K562 (cell line): ENCODE results near the gene TMEM120B. TPM values are rescaled to one million over a fixed set of nuclear protein-coding genes. Genes with fewer than 3 reads are reported as not detected.
"Not testable (repeated sequence)": the region's sequence is repeated elsewhere in the genome, so short reads cannot be mapped to it uniquely, and the experiment has no call there.

ENCODE experiments used
- ATAC-seq: fragments of 200-7000 bp; cut with Tn5 transposase; 3 replicates; pipeline ENCODE4 v1.9.1; 2020; ENCODE audit warnings: moderate library complexity
- BruUV-seq: library from RNA; stranded (reverse); fragments of 400-500 nt; replicated peaks from 2 replicates; lab custom pipeline; 2021; lab: Mats Ljungman, UMichigan
- CTCF ChIA-PET: fragments of 300-600 bp; formaldehyde crosslinking; extraction: SDS; loops from one replicate; lab custom pipeline; 2021; ENCODE audit warnings: low intra/inter-chr PET ratio; lab: Yijun Ruan, JAX
- POLR2A ChIA-PET: fragments of 300-600, 350-650 bp; sonication (Branson Sonifier 250); formaldehyde crosslinking; extraction: SDS; loops from one replicate; lab custom pipeline; 2021; ENCODE audit warnings: antibody characterized with exemption, inconsistent platforms; lab: Yijun Ruan, JAX
- DNase-seq, 4 experiments: peaks; one replicate each; pipeline versions ENCODE4 v3.0.0 to v3.0.0-alpha.2; 2011 to 2018; ENCODE audit warnings: low spot score in 3 of 4, mixed read lengths in 3 of 4; ENCODE audit errors: extremely low read depth in 1 of 4
- FAIRE-seq: peaks from 2 replicates; lab custom pipeline; 2011; peaks lifted over from hg19 to GRCh38; lab: Jason Lieb, UNC
- H2AFZ ChIP-seq: 2 replicates; pipeline ENCODE4 v1.6.0; 2011; ENCODE audit warnings: low read depth, low read length, control low read depth, inconsistent platforms
- H3K27ac ChIP-seq: fragments of 200-600 bp; 3 replicates; pipeline ENCODE4 v1.8.0; 2011; ENCODE audit warnings: low read depth, mild to moderate bottlenecking, control low read depth, inconsistent platforms, low read length, moderate library complexity, mixed read lengths; ENCODE audit errors: extremely low read depth
- H3K27me3 ChIP-seq, 2 experiments: fragments of 300-600 bp in 1 of 2; 2 replicates in 1 of 2; 3 replicates in 1 of 2; pipeline versions ENCODE4 v1.6.0 to v1.8.0; 2011; ENCODE audit warnings: inconsistent platforms in 2 of 2, low read length in 2 of 2, mild to moderate bottlenecking in 1 of 2, mixed read lengths in 1 of 2, moderate library complexity in 1 of 2; ENCODE audit not compliant: control insufficient read depth in 2 of 2, insufficient read depth in 2 of 2
- H3K36me3 ChIP-seq: fragments of 300-600 bp; 3 replicates; pipeline ENCODE4 v1.8.0; 2011; ENCODE audit warnings: mild to moderate bottlenecking, low read length, inconsistent platforms; ENCODE audit not compliant: control insufficient read depth, insufficient read depth
- H3K4me1 ChIP-seq, 2 experiments: fragments of 200-600 bp in 1 of 2; replicated peaks in 1 of 2; 2 replicates in 1 of 2; 3 replicates in 1 of 2; pipeline versions ENCODE4 v1.5.1 to v1.8.0; 2011; ENCODE audit warnings: inconsistent platforms in 2 of 2, low read length in 2 of 2, mild to moderate bottlenecking in 1 of 2, mixed read lengths in 1 of 2, moderate library complexity in 1 of 2; ENCODE audit not compliant: control insufficient read depth in 2 of 2, insufficient read depth in 2 of 2
- H3K4me2 ChIP-seq: 2 replicates; pipeline ENCODE4 v1.6.1; 2011; ENCODE audit warnings: low read length, control low read depth, inconsistent platforms, mixed read lengths; ENCODE audit not compliant: insufficient read depth
- H3K4me3 ChIP-seq: fragments of 200-600 bp; sonication (generic), shearing (Covaris generic); 2 replicates; pipeline ENCODE4 v1.5.1; 2016; ENCODE audit warnings: control low read depth, inconsistent platforms
- H3K79me2 ChIP-seq: fragments of 200-600 bp; 3 replicates; pipeline ENCODE4 v1.8.0; 2011; ENCODE audit warnings: low read length, inconsistent platforms; ENCODE audit not compliant: control insufficient read depth, insufficient read depth
- H3K9ac ChIP-seq, 2 experiments: 2 replicates each; pipeline versions ENCODE4 v1.6.0 to v1.6.1; 2011; ENCODE audit warnings: low read depth in 2 of 2, low read length in 2 of 2, control low read depth in 1 of 2, inconsistent platforms in 1 of 2, mild to moderate bottlenecking in 1 of 2, mixed read lengths in 1 of 2; ENCODE audit not compliant: insufficient read depth in 1 of 2
- H3K9me1 ChIP-seq: one replicate; pipeline ENCODE4 v1.6.0; 2011; ENCODE audit warnings: inconsistent platforms, mild to moderate bottlenecking, low read length, moderate library complexity; ENCODE audit not compliant: control insufficient read depth, insufficient read depth
- H3K9me3 ChIP-seq: replicated peaks from 2 replicates; pipeline ENCODE4 v1.5.1; 2011; ENCODE audit warnings: low read depth, low read length, inconsistent platforms; ENCODE audit not compliant: control insufficient read depth, insufficient read depth
- H4K20me1 ChIP-seq: replicated peaks from 2 replicates; pipeline ENCODE4 v1.6.1; 2011; ENCODE audit warnings: low read length, inconsistent platforms, mixed read lengths; ENCODE audit not compliant: control insufficient read depth, insufficient read depth
- CHCHD3 ChIP-seq: fragments of 250-450 bp; sonication (Bioruptor Pico); IDR thresholded peaks from 2 replicates; pipeline ENCODE4 v2.1.2; 2022; ENCODE audit warnings: mild to moderate bottlenecking
- GABPB1 ChIP-seq: sonication (generic); formaldehyde crosslinking; IDR thresholded peaks from 2 replicates; pipeline ENCODE4 v1.8.0; 2022; ENCODE audit warnings: mild to moderate bottlenecking, missing genetic modification reagents
- HNRNPL ChIP-seq: fragments of 200-400 bp; formaldehyde crosslinking; IDR thresholded peaks from 2 replicates; pipeline ENCODE4 v1.6.1; 2017; ENCODE audit warnings: low read depth, mild to moderate bottlenecking, low read length
- ZFP1 ChIP-seq: fragments of 450-650 bp; formaldehyde crosslinking; IDR thresholded peaks from 2 replicates; pipeline ENCODE4 v1.4.0; 2020; ENCODE audit warnings: mild to moderate bottlenecking, mixed read lengths
- ZKSCAN1 ChIP-seq: fragments of 150-350 bp; IDR thresholded peaks from 2 replicates; pipeline ENCODE4 v1.6.1; 2016; ENCODE audit warnings: low read depth, low read length
- ZNF347 ChIP-seq: fragments of 450-650 bp; formaldehyde crosslinking; IDR thresholded peaks from 2 replicates; pipeline ENCODE4 v1.4.0; 2020; ENCODE audit warnings: low read depth, mild to moderate bottlenecking, moderate library complexity
- WGBS: fragments of 100-300 bp; shearing (Covaris generic); methylation state at CpG from one replicate; pipeline ENCODE4 v1.1.6; 2016; ENCODE audit warnings: low coverage, mixed read lengths; ENCODE audit not compliant: insufficient coverage; ENCODE audit errors: missing lambda C conversion rate; 5-methylcytosine and 5-hydroxymethylcytosine counted together
- in situ Hi-C: fragments of 300-500 bp; cut with MboI; formaldehyde crosslinking; loops from 4 replicates; pipeline ENCODE4 v1.15.0; 2018; ENCODE audit warnings: inconsistent platforms, mixed read lengths
- intact Hi-C: fragments of 100-400 bp; cut with micrococcal nuclease; formaldehyde crosslinking; loops from 2 replicates; pipeline ENCODE4 v1.14.2; 2022
- polyA plus RNA-seq, 8 experiments: library from polyadenylated mRNA; depleted of rRNA in 4 of 8; stranded (reverse) in 5 of 8; unstranded in 3 of 8; fragments of >200 nt; fragmentation: Nextera tagmentation in 2 of 8; fragmentation: Illumina TruSeq in 1 of 8; extraction: Ambion mirVana in 2 of 8; extraction: Trizol in 1 of 8; gene quantifications; 2 replicates each; pipeline versions ENCODE4 v1.2.1 to v1.2.3, GENCODE V29; 2011 to 2014; ENCODE audit warnings: inconsistent platforms in 1 of 8, missing spikeins in 1 of 8
- total RNA-seq, 7 experiments: library from RNA; depleted of rRNA in 6 of 7; stranded (reverse); fragments of >200 nt in 6 of 7; fragmentation: Illumina TruSeq in 2 of 7; extraction: Trizol in 2 of 7; gene quantifications; 2 replicates each; pipeline versions ENCODE4 v1.2.1 to v1.2.3, GENCODE V29; 2011 to 2021; ENCODE audit warnings: low replicate concordance in 1 of 7
- TF ChIP-seq, protein P1 (sequence below), 2 experiments: fragments of 450-650 bp in 1 of 2; sonication (generic) in 1 of 2; formaldehyde crosslinking; conservative IDR thresholded peaks; 2 replicates each; pipeline versions ENCODE4 v1.4.0 to v1.8.1; 2020 to 2022; ENCODE audit warnings: mild to moderate bottlenecking in 1 of 2, missing genetic modification reagents in 1 of 2

Gene TMEM120B
- total and polyA plus RNA-seq, 9 of the 15 experiments (the other 6 are each of a cell fraction or from before 2014, with no cell fraction given): 1.7 to 18.6 (median 7.4) TPM

DNA sequence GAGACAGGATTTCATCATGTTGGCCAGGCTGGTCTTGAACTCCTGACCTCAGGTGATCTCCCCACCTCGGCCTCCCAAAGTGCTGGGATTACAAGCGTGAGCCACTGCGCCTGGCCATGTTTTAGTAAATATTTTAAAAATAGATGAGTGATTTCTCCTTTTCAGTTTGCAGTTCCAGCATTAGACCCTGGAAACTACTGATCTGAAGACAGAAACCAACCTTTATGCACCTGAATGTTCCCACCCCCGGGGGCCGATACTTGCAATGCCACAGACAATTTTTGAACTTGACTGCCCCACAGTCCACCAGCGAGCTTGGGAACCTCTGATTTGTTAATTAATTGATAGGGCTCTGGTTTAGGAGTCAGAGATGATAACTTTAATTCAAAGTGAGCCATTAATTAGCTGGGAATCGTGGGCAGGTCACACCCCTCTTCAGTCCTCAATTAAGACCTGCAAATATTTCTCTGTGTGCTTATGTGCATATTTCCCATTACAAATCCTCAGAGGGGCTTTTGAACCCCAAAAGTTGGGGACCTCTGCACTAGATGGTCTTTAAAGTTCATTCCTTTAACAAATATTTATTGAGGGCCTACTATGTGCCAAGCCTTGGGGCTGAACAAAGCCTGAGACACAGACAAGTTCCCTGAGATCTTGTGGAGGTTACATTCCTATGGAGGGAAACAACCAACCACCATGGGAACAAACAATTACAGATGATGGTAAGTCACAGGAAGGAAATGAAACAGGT, 4.1 kb upstream of the TMEM120B start:
- H3K9ac ChIP-seq: no peak overlapping the region
- TF ChIP-seq HNRNPL: no peak
- no peak for TF ChIP-seq ZFP1 (CRISPR knock-in tag)
- no peak for TF ChIP-seq GABPB1 (CRISPR knock-in tag)
- TF ChIP-seq CHCHD3: no peak
- TF ChIP-seq ZKSCAN1: peak; percentile 67; the same call in 1 of the 2 replicates
- TF ChIP-seq ZNF347 (CRISPR knock-in tag): no peak
- TF ChIP-seq, protein P1, sequence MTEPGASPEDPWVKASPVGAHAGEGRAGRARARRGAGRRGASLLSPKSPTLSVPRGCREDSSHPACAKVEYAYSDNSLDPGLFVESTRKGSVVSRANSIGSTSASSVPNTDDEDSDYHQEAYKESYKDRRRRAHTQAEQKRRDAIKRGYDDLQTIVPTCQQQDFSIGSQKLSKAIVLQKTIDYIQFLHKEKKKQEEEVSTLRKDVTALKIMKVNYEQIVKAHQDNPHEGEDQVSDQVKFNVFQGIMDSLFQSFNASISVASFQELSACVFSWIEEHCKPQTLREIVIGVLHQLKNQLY (CRISPR knock-in tag; conservative IDR thresholded peaks at IDR 0.05): no peak
- TF ChIP-seq, all 486 proteins: peak for 1
- H2AFZ ChIP-seq: no peak overlapping the region
- ChIA-PET CTCF (no interaction called here), POLR2A (no interaction called here)
- peaks cover 7 to 22% of the 10 kb centered on the region in 2 experiments; a peak in 3 of 5 replicates for H3K4me1 ChIP-seq
- intact Hi-C loops: no loop called here
- in situ Hi-C loops: no loop called here
- no peaks in the 10 kb centered on the region for H3K36me3 ChIP-seq
- 54% methylated on average over 7 of the region's 7 CpGs for WGBS
- peaks cover 8% of the 10 kb centered on the region for H3K79me2 ChIP-seq
- H3K4me3 ChIP-seq: no peak overlapping the region
- no peak for DNase-seq
- ATAC-seq: no peak
- FAIRE-seq: no peak
- no peaks in the 10 kb centered on the region for H3K27me3 ChIP-seq
- H3K9me1 ChIP-seq: no peaks in the 10 kb centered on the region
- no peaks in the 10 kb centered on the region for H3K9me3 ChIP-seq
- H3K4me2 ChIP-seq: no peak overlapping the region
- BruUV-seq: no TSS peak
- no peak overlapping the region for H3K27ac ChIP-seq
- no peaks in the 10 kb centered on the region for H4K20me1 ChIP-seq

DNA sequence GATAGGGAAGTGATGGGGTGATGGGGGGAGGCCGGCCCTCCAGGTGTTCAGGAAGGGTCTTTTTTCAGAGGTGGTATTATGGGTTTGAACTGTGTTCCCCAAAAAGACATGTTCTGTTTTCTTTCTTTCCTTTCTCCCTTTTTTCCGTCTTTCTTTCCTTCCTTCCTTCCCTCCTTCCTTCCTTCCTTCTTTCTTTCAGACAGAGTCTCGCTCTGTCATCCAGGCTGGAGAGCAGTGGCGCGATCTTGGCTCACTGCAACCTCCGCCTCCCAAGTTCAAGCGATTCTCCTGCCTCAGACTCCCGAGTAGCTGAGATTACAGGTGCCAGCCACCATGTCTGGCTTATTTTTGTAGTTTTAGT, 3.5 kb upstream of the TMEM120B start:
- H3K4me3 ChIP-seq, H3K9me3 ChIP-seq, H3K27ac ChIP-seq, H4K20me1 ChIP-seq, POLR2A ChIA-PET, H3K4me2 ChIP-seq, H3K36me3 ChIP-seq, DNase-seq, H3K9ac ChIP-seq, H3K9me1 ChIP-seq, BruUV-seq, in situ Hi-C loops, H2AFZ ChIP-seq, CTCF ChIA-PET, ATAC-seq, FAIRE-seq, H3K27me3 ChIP-seq, intact Hi-C loops: not testable (repeated sequence)
- H3K4me1 ChIP-seq: peaks cover 13 to 26% of the 10 kb centered on the region in 2 experiments; a peak in 3 of 5 replicates
- 68% methylated on average over 8 of the region's 8 CpGs for WGBS
- peaks cover 14% of the 10 kb centered on the region for H3K79me2 ChIP-seq
